ACHN (cell line): ENCODE results near the gene ARCN1.

ENCODE experiments used
- DNase-seq: peaks from one replicate; pipeline ENCODE4 v3.0.0-alpha.2; 2015
- in situ Hi-C: cut with HindIII; loops from 2 replicates; pipeline ENCODE4 v1.10.0; 2017; ENCODE audit warnings: low sequenced_read_pairs, low pct_ligation_motif_present, low pct_unique_long_range_greater_than_20kb

ARCN1 gene

DNA sequence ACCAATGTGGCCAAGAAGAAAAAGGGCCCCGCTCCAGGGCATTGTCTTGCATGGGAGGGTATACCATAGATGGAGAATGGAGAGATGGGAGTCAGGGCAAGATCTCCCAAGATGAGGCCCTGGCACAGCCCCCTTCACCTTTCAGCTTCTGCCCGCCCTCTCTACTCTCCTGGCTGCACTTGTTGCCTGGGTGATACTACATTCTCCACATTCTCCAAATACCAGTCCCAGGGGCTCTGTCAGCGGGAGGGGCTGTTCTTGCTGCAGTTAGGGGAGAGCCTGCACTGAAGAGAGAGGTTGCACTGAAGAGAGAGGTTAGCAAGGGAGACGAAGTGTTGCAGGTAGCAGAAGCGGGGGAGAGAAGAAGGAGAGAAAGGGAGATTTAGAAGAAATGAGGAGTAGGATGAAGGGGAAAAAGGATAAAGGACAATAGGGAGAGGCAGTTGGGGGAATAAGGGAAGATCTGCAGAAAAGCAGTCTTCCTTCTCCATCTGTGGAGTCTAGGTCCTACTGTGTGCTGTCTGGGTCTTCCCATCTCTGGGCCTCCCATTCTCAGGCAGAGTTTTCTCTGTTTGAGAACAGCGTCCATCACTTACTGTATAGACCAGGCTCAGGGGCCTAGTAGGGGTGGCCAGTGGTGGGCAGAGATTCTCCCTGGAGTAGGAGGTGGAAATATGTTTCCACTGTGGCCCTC, 43.2 kb downstream of the ARCN1 start:
- in situ Hi-C loops = no loop called here
- peak; percentile 78 for DNase-seq

DNA sequence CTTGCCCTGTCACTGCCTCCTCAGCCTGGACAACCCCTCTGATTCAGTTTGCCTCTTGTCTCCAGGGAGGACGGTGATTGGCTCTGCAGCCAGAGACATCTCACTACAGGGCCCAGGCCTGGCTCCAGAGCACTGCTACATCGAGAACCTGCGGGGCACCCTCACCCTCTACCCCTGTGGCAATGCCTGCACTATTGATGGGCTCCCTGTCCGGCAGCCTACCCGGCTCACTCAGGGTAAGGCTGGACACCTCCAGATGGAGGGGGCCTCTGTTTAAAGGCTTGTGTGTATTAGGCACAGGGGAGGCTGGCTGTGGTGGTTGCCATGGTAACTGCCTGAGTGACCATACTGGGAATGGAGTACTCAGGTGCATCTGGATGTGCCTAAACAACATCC, 43.8 kb downstream of the ARCN1 start:
- in situ Hi-C loops = no loop called here
- no peak for DNase-seq

DNA sequence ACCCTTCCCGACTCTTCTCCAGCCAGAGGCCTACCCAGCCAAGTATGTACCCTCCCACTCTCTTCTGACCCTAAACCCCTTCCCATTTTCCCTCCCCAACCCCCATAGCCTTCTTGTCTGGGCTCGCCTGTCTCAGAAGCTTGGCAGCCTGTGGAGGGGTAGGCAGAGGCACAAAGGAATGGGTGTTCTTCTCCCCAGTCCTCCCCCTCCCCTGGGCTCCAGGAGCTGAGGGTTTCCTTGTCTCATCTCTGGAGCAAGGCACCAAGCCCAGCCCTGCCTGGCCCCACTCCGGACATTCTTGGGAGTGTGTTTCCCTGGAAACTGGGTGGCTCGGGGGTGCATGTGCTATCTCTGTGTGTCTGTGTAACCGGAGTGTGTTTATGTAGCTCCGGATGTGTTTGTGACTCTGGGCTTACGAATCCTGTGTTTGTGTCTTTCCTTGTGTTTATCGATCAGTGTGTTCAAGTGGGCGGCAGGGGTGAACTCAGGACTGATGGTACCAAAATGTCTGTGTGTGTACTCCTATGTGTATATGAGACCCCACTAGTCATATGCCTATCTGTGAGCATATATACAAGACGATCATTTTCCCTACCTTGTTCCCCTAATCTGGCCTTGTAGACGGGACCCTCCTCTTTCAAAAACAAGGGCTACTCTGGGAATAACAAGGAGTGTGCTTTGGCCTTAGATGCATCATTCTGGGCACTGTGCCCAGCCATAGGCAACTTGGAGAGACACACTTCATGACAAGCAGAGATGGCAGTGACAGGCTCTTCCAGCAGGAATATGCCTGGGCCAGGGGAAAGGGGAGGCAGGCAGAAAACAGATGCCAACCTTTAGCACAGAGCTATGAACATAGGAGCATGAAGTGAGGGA, 46.1 kb downstream of the ARCN1 start:
- in situ Hi-C loops = no loop called here
- no peak for DNase-seq

DNA sequence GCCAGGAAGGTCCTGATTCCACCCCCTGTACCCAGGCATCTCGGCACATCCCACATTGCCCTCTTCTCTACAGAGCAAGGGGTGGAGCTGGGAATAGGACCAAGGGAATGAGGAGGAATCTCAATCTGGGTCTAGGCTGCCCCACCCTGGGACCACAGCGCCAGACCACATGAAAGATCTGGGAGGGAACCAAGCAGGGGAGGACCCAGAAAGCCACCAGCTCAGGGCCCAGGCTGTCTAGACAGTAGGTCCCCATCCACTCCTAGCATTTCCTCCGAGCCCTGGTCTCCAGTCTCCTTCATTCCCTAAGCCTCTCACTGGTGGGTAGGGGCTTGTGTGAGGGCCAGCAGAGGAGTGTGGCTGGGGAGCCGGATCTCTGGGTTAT, 46.8 kb downstream of the ARCN1 start:
- in situ Hi-C loops = no loop called here
- DNase-seq = peak; percentile 65

DNA sequence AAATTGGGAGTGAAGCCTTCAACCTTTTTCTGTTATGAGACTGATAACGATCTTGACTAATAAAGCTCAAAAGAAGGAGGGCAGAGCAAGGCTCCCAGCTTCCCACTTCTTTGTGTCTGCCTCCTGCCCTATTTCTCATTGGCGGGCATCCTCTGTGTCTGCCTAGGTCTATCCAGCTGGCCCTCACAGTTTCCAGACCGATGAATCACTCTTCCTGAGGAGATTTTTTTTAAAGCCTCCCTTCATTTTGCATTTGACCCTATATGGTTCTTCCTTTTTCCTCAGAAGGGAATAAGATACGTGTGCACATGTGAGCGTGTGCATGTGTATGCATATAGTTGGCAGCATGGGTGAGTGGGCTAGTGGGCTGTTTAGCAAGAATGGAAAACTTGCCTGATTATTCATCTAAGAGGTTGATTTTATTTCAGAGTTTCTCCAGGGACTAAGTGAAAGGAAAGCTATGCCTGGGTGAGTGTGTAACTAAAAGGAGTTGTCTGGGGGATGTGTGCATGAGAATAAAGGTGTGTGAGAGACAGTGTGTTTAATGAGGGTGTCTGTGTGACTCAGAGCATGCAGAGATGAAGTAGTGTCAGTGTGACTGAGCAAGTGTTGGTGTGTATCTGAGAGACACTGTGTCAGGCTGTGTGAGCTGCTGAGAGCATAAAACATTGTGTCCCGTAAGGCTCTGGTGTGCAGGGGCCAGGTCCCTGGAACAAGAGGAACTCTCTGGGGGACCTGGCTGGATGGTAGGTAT, 47.4 kb downstream of the ARCN1 start:
- peak; percentile 93 for DNase-seq

DNA sequence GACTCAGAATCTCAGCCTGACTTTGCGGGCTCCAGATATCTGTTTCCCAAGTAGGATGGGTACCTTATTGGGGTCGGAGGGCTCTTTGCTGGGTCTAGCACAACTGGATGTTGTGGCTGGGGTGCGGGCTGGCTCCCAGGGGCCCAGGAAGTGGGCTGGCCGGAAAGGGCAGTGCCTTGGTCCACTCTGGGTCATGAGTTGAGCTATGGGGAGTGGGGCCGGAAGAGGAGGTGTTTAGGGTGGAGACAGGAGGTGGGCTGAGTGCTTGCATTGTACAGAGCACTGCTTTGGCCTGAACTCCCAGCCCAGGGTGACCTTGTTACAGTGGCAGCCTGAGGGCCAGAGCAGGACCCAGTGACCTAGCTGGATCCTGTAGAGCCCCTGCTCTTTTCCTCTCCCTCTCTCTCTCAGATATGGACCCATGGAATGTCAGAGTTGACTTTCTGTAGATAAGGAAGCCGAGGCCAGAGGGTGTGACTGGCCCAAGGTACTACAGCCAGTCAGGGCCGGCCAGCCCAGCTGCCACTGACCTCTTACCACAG, 48.4 kb downstream of the ARCN1 start:
- DNase-seq = peak; percentile 77
- in situ Hi-C loops = no loop called here

More for the DNA sequence above, 47.4 kb downstream of the ARCN1 start:
- in situ Hi-C loops = no loop called here

DNA sequence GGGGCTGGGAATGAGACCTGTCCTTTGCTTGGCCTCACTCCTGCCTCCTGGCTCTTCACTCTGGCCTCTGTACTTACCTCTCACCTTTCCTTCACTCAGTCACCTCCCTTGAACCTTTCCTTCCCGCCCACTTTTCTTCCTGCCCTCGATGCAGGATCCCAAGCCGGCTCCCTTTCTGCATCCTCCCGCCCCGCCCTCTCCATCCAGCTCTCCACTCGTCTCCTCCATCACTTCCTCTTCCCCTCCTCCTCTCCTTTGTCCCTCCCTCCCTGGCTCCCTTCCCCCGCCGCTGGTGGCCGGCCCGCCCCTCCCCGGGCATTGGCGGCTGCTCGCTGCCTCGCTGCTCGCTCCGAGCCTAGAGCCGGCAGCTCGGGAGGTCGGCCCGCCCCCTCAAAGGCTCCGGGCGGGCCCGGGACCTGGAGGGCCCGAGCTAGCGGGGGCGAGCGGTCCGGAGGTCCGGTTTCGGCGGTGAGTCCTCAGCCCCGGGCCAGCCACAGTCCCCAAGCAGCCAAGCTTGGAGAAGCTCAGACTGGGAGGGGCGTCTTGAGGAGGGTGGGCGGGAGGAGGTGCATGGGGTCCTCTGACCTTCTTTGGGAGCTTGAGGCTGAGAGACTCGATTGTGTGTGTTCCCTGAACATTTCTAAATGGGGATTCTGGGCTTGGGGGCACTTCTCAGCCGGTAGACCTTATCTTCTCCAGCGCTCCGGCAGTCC, 49.0 kb downstream of the ARCN1 start:
- in situ Hi-C loops = no loop called here
- peak; percentile 89 for DNase-seq

DNA sequence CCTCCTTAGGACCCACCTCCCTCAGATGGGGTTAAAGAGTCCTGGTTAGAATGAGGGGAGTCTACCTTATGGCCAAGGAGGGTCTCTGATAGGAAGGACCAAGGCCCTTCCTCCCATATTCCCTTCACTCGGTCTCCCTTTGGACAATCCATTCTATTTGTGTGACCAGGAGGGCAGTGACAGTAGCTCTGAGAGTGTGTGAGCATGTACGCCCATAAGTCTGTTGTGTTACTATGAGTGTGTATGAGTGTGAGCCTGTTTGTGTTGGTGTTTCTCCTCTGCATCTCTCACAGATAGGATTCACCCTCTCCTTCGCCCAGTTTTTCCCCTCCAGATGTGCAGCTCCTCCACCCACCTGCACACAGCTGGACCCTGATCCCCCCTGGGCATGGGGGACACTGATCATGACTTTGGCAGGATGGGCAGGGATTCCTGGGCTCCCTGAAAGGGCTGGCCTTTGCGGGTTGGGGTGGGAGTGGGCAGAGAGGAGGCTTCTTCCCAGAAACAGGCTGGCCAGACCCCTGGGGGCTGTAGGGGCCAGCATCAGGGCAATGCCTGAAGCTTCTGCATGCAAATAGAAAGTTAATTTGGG, 49.7 kb downstream of the ARCN1 start:
- in situ Hi-C loops = no loop called here
- no peak for DNase-seq

DNA sequence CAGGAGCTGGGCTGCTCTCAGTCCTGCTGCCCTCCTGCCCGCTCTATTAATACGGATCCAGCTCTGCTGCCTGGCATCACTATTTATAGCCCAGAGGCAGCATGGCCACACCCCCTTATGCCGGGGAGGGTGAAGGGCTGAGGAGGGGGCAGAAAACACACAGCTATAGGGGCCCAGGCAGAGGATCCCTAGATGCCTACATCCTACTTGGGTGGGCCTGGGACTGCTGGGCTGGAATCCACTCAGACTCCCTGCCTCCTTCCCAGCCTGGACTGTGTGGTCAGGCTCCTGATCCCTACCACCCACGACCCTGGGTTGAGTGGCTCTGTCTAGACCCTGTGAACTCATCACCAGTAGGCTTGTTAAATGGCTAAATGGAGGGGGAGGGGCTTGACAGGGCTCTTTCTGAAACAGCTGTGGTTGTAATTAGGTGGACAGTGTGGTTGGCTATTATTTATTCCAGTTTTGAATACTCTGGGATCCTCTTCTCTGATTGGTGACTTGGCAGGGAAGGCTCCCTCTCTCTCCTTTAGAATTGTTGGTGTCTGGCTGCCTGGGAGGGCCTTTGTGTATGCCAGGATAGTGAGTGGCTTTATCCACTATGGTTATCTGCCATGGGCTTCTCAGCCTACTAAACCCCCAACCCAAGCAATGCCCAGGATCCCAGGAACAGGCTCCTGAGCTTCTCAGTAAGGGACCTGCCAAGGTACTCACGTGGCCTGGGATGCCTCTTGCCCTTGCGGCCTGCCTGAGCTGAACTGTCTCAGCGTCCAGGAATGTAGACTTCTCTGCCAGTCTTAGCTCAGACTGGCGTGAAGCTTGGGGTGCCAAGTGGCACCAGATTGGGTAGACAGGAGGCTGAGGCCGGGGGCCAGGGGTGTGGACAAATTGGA, 50.4 kb downstream of the ARCN1 start:
- peak; percentile 93 for DNase-seq
- in situ Hi-C loops = no loop called here

DNA sequence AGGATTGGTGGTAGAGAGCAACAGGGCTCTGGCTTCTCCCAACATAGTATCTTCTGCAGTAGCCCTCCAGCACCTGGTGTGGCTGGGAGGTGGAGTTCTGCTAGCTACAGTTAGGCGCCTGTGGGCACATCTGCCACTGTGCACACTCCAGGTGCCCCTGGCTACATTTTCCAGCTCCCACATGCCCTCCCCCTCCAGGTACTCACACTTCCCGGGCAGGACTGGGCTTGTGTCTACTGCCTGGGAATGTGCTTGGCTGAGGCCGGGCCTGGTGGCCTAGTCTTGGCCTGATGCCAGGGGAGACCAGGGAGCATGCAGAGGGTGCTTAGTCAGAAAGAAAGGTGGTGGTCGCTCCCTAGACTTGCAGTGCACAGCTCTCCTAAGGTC, 51.1 kb downstream of the ARCN1 start:
- in situ Hi-C loops = no loop called here

DNA sequence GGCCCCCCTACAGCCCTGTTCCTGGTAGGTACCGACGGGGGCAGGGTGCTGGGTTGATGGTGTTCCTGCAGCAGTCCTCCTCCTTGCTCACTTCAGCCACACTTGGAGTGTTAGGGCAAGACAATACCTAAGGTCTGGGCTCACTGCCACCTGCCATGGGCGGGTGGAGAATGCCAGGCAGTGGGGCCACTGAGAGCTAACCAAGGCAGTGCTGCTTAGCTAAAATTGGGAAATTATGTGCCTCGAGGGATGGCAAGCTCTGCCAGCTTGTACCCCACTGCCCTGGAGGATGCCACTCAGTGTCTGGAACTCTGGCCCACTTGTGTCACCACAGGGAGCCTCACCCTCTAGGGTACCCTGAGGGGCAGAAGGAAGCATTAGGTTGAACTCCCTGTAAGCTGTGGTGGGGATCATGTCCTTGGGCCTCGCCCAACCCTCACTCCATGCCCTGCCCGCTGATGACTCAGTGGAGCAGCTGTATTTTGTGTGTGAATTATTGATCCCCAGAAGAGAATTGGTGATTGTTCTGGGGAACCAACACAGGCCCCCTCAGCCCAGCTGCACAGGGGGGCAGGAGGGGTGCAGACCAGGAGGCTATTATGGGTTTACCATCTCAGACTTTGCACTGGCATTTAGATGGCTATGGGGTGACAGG, 53.0 kb downstream of the ARCN1 start:
- in situ Hi-C loops = no loop called here
- no peak for DNase-seq

More for the DNA sequence above, 51.1 kb downstream of the ARCN1 start:
- DNase-seq = peak; percentile 39

DNA sequence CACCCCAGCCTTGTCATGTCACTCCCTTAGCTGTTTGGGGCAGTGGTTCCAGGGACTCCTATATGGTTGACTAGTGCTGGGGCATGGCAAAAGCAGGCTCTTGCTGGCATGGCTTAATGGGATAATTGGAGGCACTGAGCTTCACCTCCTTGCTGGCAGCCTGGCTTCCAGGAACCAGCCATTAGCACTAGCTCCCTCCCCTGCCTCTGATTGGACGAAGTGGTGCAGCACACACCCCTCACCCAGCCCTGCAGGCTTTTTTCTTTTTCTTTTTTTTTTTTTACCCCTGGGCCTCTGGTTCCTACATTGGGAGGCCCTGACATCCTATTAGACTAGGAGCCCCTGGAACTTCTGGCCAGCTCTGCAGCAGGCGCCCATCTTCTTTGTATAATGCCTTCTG, 53.8 kb downstream of the ARCN1 start:
- in situ Hi-C loops = no loop called here
- no peak for DNase-seq

DNA sequence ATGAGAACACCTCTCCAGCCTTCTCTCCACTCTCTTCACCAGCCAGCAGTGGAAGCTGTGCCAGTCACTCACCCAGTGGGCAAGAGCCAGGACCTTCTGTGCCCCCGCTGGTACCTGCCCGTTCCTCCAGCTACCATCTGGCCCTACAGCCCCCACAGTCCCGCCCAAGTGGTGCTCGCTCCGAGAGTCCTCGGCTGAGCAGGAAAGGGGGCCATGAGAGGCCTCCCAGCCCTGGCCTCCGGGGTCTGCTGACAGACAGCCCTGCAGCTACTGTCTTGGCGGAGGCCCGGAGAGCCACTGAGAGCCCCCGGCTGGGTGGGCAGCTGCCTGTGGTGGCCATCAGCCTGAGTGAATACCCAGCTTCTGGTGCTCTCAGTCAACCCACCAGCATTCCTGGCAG, 55.4 kb downstream of the ARCN1 start:
- DNase-seq = no peak
- in situ Hi-C loops = no loop called here

DNA sequence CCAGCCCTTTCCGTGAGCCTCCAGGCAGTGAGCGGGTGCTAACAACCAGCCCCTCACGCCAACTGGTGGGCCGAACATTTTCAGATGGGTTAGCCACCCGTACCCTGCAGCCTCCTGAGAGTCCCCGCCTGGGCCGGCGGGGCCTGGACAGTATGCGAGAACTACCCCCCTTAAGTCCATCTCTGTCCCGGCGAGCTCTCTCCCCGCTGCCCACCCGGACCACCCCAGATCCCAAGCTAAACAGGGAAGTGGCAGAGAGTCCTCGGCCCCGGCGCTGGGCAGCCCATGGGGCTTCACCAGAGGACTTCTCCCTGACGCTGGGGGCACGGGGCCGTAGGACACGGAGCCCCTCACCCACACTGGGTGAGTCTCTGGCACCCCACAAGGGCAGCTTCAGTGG, 55.8 kb downstream of the ARCN1 start:
- in situ Hi-C loops = no loop called here
- no peak for DNase-seq

DNA sequence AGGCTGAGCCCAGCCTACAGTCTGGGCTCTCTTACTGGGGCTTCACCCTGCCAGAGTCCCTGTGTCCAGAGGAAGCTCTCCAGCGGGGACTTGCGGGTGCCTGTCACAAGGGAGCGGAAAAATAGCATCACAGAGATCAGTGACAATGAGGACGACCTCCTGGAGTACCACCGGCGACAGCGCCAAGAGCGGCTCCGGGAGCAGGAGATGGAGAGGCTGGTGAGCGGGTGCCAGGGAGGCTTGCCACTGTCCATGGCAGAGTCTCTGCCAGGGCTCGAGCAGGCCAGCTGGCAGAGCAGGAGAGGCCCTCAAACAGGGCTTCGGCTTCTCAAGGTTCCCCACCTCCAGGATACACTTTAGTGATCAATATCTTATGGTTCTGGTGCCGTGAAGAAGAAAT, 56.2 kb downstream of the ARCN1 start:
- DNase-seq = no peak
- in situ Hi-C loops = no loop called here

DNA sequence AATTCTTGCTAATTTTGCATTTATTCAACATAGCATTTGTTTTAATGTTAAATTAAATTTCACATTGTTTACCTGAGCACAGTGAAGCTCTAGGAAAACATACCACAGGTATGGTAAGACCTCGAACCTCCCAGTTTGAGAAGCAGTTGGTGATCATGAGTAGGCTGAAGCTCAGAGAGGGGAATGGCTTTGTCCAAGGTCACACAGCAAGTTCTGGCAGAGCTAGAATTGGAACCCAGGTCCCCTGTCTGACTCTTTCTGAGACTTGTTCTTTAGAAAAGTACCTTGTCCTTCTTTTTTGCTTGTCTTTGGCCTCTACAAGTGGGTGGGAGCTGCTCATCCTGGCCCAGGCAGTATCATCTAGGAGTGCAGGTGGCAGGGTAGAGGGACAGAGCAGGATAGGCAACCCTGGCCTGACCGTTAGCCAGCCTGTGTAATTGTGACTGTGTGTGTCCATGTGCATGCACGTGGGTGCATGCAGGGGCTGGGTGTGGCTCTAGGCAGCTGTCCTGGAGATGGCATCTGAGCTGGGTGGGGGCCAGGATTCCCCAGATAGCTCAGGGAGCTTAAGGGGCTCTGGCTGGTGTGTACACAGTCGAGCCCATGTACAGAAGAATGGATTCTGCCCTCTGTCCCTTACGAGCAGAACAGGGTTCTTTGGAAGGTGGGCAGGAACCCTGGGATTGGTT, 56.8 kb downstream of the ARCN1 start:
- in situ Hi-C loops = no loop called here
- no peak for DNase-seq
